OCI-LY1 (cell line): ENCODE results near the gene NUP107.

Experiments
- H2AFZ ChIP-seq: fragments of 200-600 bp; sonication (generic), shearing (Covaris generic); 2 replicates; pipeline ENCODE4 v1.6.0; 2014; ENCODE audit warnings: antibody characterized with exemption, mild to moderate bottlenecking, low read length
- H3F3A ChIP-seq: fragments of 200-600 bp; sonication (generic), shearing (Covaris generic); 2 replicates; pipeline ENCODE4 v1.6.0; 2014; ENCODE audit warnings: mild to moderate bottlenecking, antibody characterized with exemption, low read length, moderate library complexity; ENCODE audit not compliant: insufficient read depth
- H3K27ac ChIP-seq: fragments of 200-600 bp; sonication (generic); 2 replicates; pipeline ENCODE4 v1.5.1; 2014; ENCODE audit warnings: low read length, mixed run types, mild to moderate bottlenecking, low read depth; ENCODE audit not compliant: poor library complexity, severe bottlenecking
- H3K27me3 ChIP-seq: fragments of 200-600 bp; sonication (generic); 2 replicates; pipeline ENCODE4 v1.6.0; 2014; ENCODE audit warnings: antibody characterized with exemption, mild to moderate bottlenecking, low read length, moderate library complexity; ENCODE audit not compliant: insufficient read depth
- H3K36me3 ChIP-seq: fragments of 200-600 bp; sonication (generic); 2 replicates; pipeline ENCODE4 v1.6.1; 2014; ENCODE audit warnings: mild to moderate bottlenecking, antibody characterized with exemption, low read length, moderate library complexity, mixed read lengths; ENCODE audit not compliant: insufficient read depth
- H3K4me1 ChIP-seq: fragments of 200-600 bp; sonication (generic); 2 replicates; pipeline ENCODE4 v1.5.1; 2014; ENCODE audit warnings: mild to moderate bottlenecking, low read length, moderate library complexity; ENCODE audit not compliant: insufficient read depth, severe bottlenecking
- H3K4me2 ChIP-seq: fragments of 200-600 bp; sonication (generic), shearing (Covaris generic); 2 replicates; pipeline ENCODE4 v1.6.1; 2014; ENCODE audit warnings: low read length
- H3K4me3 ChIP-seq: fragments of 200-600 bp; sonication (generic); 2 replicates; pipeline ENCODE4 v1.5.1; 2014; ENCODE audit warnings: low read length, low read depth, mild to moderate bottlenecking, mixed read lengths; ENCODE audit not compliant: poor library complexity, severe bottlenecking
- H3K79me2 ChIP-seq: fragments of 200-600 bp; shearing (Covaris generic); 2 replicates; pipeline ENCODE4 v1.6.1; 2016; ENCODE audit warnings: mixed run types, low read length, mixed read lengths; ENCODE audit not compliant: insufficient read depth
- H3K9ac ChIP-seq: fragments of 200-600 bp; sonication (generic), shearing (Covaris generic); 2 replicates; pipeline ENCODE4 v1.6.1; 2014; ENCODE audit warnings: mild to moderate bottlenecking, low read length, mixed read lengths
- H3K9me2 ChIP-seq: fragments of 200-600 bp; sonication (generic), shearing (Covaris generic); 2 replicates; pipeline ENCODE4 v1.6.1; 2014; ENCODE audit warnings: low read depth, mild to moderate bottlenecking, low read length, mixed read lengths
- H3K9me3 ChIP-seq: fragments of 200-600 bp; shearing (Covaris generic); 2 replicates; pipeline ENCODE4 v1.6.1; 2014; ENCODE audit warnings: low read length, mixed read lengths
- H4K20me1 ChIP-seq: fragments of 200-600 bp; sonication (generic), shearing (Covaris generic); 2 replicates; pipeline ENCODE4 v1.6.0; 2016; ENCODE audit warnings: mild to moderate bottlenecking, low read length; ENCODE audit not compliant: insufficient read depth
- CTCF ChIP-seq: fragments of 200-600 bp; sonication (generic), shearing (Covaris generic); IDR thresholded peaks from 2 replicates; pipeline ENCODE4 v1.5.1; 2017; ENCODE audit warnings: mild to moderate bottlenecking, antibody characterized with exemption, low read length, moderate library complexity, mixed read lengths
- EZH2 ChIP-seq: fragments of 200-600 bp; sonication (generic), shearing (Covaris generic); IDR thresholded peaks from 2 replicates; pipeline ENCODE4 v1.8.0; 2017; ENCODE audit warnings: borderline replicate concordance, mixed run types, mild to moderate bottlenecking, antibody characterized with exemption, low read length, moderate library complexity, mixed read lengths

The NUP107 gene

DNA sequence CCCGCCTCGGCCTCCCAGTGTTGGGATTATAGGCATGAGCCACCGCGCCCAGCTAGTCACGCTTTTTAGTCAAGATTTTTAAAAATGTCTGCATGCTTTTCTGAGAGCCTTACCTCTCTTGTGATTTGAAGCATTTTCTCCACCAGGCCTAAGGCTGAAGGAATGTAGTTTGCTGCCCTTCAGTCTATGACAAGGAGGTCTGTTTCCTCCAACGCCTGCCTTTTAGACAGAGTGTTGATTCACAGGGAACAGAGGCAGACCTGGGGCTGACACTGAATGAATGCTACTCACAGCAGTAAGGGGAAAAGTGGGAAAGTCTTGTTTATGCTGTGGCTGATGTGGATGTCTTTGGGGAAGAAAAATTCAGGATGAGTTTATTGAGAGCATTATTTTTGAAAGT lies 94.0 kb downstream of the NUP107 start:
- Histone ChIP-seq H3F3A (no peaks in the 10 kb centered on the region), H3K27ac (no peak overlapping the region), H3K9ac (no peak overlapping the region), H3K79me2 (no peaks in the 10 kb centered on the region), H4K20me1 (no peaks in the 10 kb centered on the region), H3K9me2 (no peaks in the 10 kb centered on the region), H3K4me3 (no peak overlapping the region), H3K4me2 (no peak overlapping the region), H3K9me3 (no peaks in the 10 kb centered on the region), H3K36me3 (no peaks in the 10 kb centered on the region), H3K4me1 (peaks cover 47% of the 10 kb centered on the region), H3K27me3 (no peaks in the 10 kb centered on the region), H2AFZ (no peak overlapping the region)
- no peak for TF ChIP-seq EZH2
- no peak for TF ChIP-seq CTCF

DNA sequence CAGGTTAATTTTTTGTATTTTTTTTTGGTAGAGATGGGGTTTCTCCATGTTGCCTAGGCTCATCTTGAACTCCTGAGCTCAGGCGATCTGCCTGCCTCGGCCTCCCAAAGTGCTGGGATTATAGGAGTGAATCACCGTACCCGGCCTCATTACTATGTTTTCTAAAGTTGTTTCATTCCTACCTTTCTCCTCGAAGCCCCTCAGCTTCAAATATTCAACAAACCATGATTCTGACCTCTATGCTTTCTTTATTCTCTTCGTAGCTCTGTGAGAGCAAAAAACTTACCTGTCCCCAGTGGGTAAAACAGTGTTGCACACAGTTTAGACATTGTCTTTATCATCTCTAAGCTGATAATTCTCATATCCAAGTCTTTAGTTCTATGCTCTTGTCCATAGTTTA lies 95.0 kb downstream of the NUP107 start:
- Histone ChIP-seq H3K9me3 (no peaks in the 10 kb centered on the region), H4K20me1 (no peaks in the 10 kb centered on the region), H3K4me1 (peaks cover 47% of the 10 kb centered on the region), H3K9me2 (no peaks in the 10 kb centered on the region), H3K27me3 (no peaks in the 10 kb centered on the region), H3F3A (no peaks in the 10 kb centered on the region), H3K9ac (no peak overlapping the region), H3K27ac (no peak overlapping the region), H3K4me3 (no peak overlapping the region), H3K79me2 (no peaks in the 10 kb centered on the region), H3K4me2 (no peak overlapping the region), H3K36me3 (no peaks in the 10 kb centered on the region), H2AFZ (no peak overlapping the region)
- no peak for TF ChIP-seq EZH2
- TF ChIP-seq CTCF, result no peak

DNA sequence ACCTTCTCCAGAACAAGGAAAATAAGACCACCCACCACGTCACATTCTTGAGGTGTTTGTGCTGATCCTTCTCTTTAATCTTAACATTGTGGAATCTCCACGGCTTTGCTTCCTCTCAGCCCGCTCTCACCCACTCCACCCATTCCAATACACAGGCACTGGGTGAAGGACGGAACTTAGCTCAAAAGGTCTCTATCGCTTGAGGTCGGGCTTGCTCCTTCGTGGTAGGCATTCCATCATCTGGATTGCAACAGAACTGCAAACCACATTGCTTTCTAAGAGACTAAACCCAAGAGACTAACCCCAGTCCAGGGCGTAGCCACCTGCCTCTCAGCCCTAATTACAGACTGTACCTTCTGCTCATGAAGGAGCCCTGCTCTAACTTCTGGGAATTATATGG lies 97.2 kb downstream of the NUP107 start:
- no peaks in the 10 kb centered on the region for H3K79me2 ChIP-seq
- peaks cover 62% of the 10 kb centered on the region for H3K4me1 ChIP-seq
- no peak overlapping the region for H2AFZ ChIP-seq
- no peak overlapping the region for H3K9ac ChIP-seq
- no peaks in the 10 kb centered on the region; the same call in 1 of the 2 replicates for H3F3A ChIP-seq
- no peaks in the 10 kb centered on the region for H3K36me3 ChIP-seq
- H3K27me3 ChIP-seq, result no peaks in the 10 kb centered on the region
- peak overlapping the region; percentile 95 for H3K27ac ChIP-seq
- TF ChIP-seq CTCF (no peak), EZH2 (no peak)
- H3K4me2 ChIP-seq, result no peak overlapping the region
- H3K9me2 ChIP-seq, result no peaks in the 10 kb centered on the region
- H3K9me3 ChIP-seq, result no peaks in the 10 kb centered on the region
- H3K4me3 ChIP-seq, result no peak overlapping the region
- no peaks in the 10 kb centered on the region for H4K20me1 ChIP-seq
